Smooth muscle cell (in vitro differentiated cells): ENCODE data around the gene PARD6G. TPM values are rescaled to one million over a fixed set of nuclear protein-coding genes. Genes with fewer than 3 reads are reported as not detected.
A peak's percentile ranks its signal among the peaks of the same experiment; 100 is the strongest.

Source experiments
- DNase-seq: peaks from one replicate; lab custom pipeline; 2025; ENCODE audit not compliant: unreplicated experiment; lab: John Stamatoyannopoulos, UW
- H2AFZ ChIP-seq: fragments of 200-600 bp; sonication (generic); 2 replicates; pipeline ENCODE4 v1.6.0; 2016; ENCODE audit warnings: antibody characterized with exemption, low read depth, mild to moderate bottlenecking
- H3F3A ChIP-seq: fragments of 200-600 bp; sonication (generic); 2 replicates; pipeline ENCODE4 v1.6.0; 2017; ENCODE audit warnings: antibody characterized with exemption, low read depth
- H3K27ac ChIP-seq: fragments of 200-600 bp; sonication (generic); 2 replicates; pipeline ENCODE4 v1.5.1; 2016; ENCODE audit warnings: low read depth, mild to moderate bottlenecking
- H3K27me3 ChIP-seq: fragments of 200-600 bp; sonication (generic); 2 replicates; pipeline ENCODE4 v1.6.1; 2016; ENCODE audit warnings: low read depth, mild to moderate bottlenecking
- H3K36me3 ChIP-seq: fragments of 200-600 bp; sonication (generic); 2 replicates; pipeline ENCODE4 v1.5.1; 2016; ENCODE audit warnings: low read depth
- H3K4me1 ChIP-seq: fragments of 200-600 bp; sonication (generic); 2 replicates; pipeline ENCODE4 v1.5.1; 2016; ENCODE audit warnings: low read depth
- H3K4me2 ChIP-seq: fragments of 200-600 bp; sonication (generic); 2 replicates; pipeline ENCODE4 v1.6.0; 2016; ENCODE audit warnings: mild to moderate bottlenecking
- H3K4me3 ChIP-seq: fragments of 200-600 bp; sonication (generic); 2 replicates; pipeline ENCODE4 v1.5.1; 2016; ENCODE audit warnings: mild to moderate bottlenecking
- H3K79me2 ChIP-seq: fragments of 200-600 bp; sonication (generic); 2 replicates; pipeline ENCODE4 v1.6.0; 2016; ENCODE audit warnings: low read depth, mild to moderate bottlenecking
- H3K9ac ChIP-seq: fragments of 200-600 bp; sonication (generic); 2 replicates; pipeline ENCODE4 v1.6.0; 2016; ENCODE audit warnings: low read depth
- H3K9me3 ChIP-seq: fragments of 200-600 bp; sonication (generic); replicated peaks from 2 replicates; pipeline ENCODE4 v1.5.1; 2016; ENCODE audit warnings: low read depth
- H4K20me1 ChIP-seq: fragments of 200-600 bp; sonication (generic); 2 replicates; pipeline ENCODE4 v1.6.0; 2016; ENCODE audit warnings: low read depth
- WGBS: methylation state at CpG from one replicate; pipeline ENCODE4 v1.1.7; 2016; ENCODE audit warnings: low lambda C conversion rate; 5-methylcytosine and 5-hydroxymethylcytosine counted together
- polyA plus RNA-seq: library from polyadenylated mRNA; unstranded; fragments of >200 nt; fragmentation: Nextera tagmentation; extraction: Ambion mirVana; gene quantifications from 2 replicates; pipeline ENCODE4 v1.2.1, GENCODE V29; 2016
- total RNA-seq: library from RNA; depleted of rRNA; stranded (reverse); fragments of >200 nt; gene quantifications from 2 replicates; pipeline ENCODE4 v1.2.3, GENCODE V29; 2014
- TF ChIP-seq, protein P1 (sequence below): fragments of 200-600 bp; sonication (generic); IDR thresholded peaks from 2 replicates; pipeline ENCODE4 v1.5.1; 2017; ENCODE audit warnings: borderline replicate concordance, mild to moderate bottlenecking, antibody characterized with exemption; ENCODE audit not compliant: insufficient read depth, poor library complexity, severe bottlenecking

The PARD6G gene
- total and polyA plus RNA-seq, 2 experiments from 2014 or later: 19.8 to 19.9 TPM

- Histone ChIP-seq H2AFZ (peak overlapping the region; percentile 62), H3K79me2 (peaks cover 45% of the 10 kb centered on the region), H4K20me1 (peaks cover 46% of the 10 kb centered on the region), H3K9ac (peak overlapping the region; percentile 85), H3K4me1 (no peaks in the 10 kb centered on the region), H3K27me3 (no peaks in the 10 kb centered on the region), H3F3A (no peaks in the 10 kb centered on the region), H3K27ac (peak overlapping the region; percentile 12), H3K9me3 (no peaks in the 10 kb centered on the region), H3K36me3 (no peaks in the 10 kb centered on the region), H3K4me2 (peak overlapping the region; percentile 96), H3K4me3 (peak overlapping the region; percentile 99)
- DNase-seq: no peak
- 33% methylated on average over 30 of the region's 31 CpGs for WGBS
- TF ChIP-seq, protein P1, sequence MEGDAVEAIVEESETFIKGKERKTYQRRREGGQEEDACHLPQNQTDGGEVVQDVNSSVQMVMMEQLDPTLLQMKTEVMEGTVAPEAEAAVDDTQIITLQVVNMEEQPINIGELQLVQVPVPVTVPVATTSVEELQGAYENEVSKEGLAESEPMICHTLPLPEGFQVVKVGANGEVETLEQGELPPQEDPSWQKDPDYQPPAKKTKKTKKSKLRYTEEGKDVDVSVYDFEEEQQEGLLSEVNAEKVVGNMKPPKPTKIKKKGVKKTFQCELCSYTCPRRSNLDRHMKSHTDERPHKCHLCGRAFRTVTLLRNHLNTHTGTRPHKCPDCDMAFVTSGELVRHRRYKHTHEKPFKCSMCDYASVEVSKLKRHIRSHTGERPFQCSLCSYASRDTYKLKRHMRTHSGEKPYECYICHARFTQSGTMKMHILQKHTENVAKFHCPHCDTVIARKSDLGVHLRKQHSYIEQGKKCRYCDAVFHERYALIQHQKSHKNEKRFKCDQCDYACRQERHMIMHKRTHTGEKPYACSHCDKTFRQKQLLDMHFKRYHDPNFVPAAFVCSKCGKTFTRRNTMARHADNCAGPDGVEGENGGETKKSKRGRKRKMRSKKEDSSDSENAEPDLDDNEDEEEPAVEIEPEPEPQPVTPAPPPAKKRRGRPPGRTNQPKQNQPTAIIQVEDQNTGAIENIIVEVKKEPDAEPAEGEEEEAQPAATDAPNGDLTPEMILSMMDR: no peak
Observed at GRCh38 chr18:80245781-80246444, 1.4 kb downstream of the PARD6G start.

- no peaks in the 10 kb centered on the region for H3K36me3 ChIP-seq
Observed at GRCh38 chr18:80244956-80245730, 2.2 kb downstream of the PARD6G start.

GRCh38 chr18:80244167-80244566, 3.1 kb downstream of the PARD6G start:
- H3F3A ChIP-seq: no peaks in the 10 kb centered on the region
- H3K4me2 ChIP-seq: no peak overlapping the region
- peaks cover 63% of the 10 kb centered on the region for H4K20me1 ChIP-seq
- no peaks in the 10 kb centered on the region for H3K9me3 ChIP-seq
- H3K27me3 ChIP-seq: no peaks in the 10 kb centered on the region
- WGBS: 87% methylated on average over 6 of the region's 6 CpGs
- no peak overlapping the region for H2AFZ ChIP-seq
- no peak overlapping the region for H3K4me3 ChIP-seq
- H3K27ac ChIP-seq: no peak overlapping the region
- H3K4me1 ChIP-seq: no peaks in the 10 kb centered on the region
- H3K9ac ChIP-seq: no peak overlapping the region
- DNase-seq: no peak
- TF ChIP-seq, protein P1: no peak
- no peaks in the 10 kb centered on the region for H3K36me3 ChIP-seq
- H3K79me2 ChIP-seq: peaks cover 61% of the 10 kb centered on the region

More at GRCh38 chr18:80244956-80245730, 2.2 kb downstream of the PARD6G start:
- Histone ChIP-seq H3K27ac (peak overlapping the region; percentile 12), H3K4me2 (peak overlapping the region; percentile 96), H4K20me1 (peaks cover 53% of the 10 kb centered on the region), H3K4me1 (no peaks in the 10 kb centered on the region), H3K79me2 (peaks cover 53% of the 10 kb centered on the region), H3K9ac (no peak overlapping the region), H2AFZ (no peak overlapping the region), H3K9me3 (no peaks in the 10 kb centered on the region), H3K4me3 (peak overlapping the region; percentile 99), H3F3A (no peaks in the 10 kb centered on the region), H3K27me3 (no peaks in the 10 kb centered on the region)
- whole genome bisulfite sequencing: 80% methylated on average over 10 of the region's 10 CpGs
- no peak for DNase-seq
- TF ChIP-seq, protein P1: no peak
